Measurements from ENCODE around the gene UBE2Q1.

UBE2Q1 gene

DNA sequence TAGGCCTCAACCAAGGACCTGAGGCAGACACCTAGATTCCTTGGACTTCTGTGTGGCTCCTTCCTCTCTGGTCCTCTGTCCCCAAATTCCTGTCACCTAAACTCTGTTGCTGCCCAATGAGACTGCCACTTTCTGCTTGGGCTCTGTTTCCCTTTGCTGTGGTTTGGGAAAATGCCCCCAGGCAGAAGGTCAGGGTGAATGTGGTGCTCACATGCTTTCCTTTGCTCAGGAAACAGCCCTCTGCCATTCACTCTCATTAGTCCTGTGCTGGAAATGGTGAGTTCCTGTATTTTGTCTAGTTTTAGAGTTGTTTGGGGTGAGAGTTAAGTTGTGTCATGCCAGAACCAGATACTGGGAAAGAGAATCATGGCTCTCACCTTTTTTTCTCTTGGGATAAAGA is 33.6 kb downstream of the UBE2Q1 start:
- DNase-seq (ENCODE audit: extremely low spot score) = no peak
- TF ChIP-seq, protein P1, sequence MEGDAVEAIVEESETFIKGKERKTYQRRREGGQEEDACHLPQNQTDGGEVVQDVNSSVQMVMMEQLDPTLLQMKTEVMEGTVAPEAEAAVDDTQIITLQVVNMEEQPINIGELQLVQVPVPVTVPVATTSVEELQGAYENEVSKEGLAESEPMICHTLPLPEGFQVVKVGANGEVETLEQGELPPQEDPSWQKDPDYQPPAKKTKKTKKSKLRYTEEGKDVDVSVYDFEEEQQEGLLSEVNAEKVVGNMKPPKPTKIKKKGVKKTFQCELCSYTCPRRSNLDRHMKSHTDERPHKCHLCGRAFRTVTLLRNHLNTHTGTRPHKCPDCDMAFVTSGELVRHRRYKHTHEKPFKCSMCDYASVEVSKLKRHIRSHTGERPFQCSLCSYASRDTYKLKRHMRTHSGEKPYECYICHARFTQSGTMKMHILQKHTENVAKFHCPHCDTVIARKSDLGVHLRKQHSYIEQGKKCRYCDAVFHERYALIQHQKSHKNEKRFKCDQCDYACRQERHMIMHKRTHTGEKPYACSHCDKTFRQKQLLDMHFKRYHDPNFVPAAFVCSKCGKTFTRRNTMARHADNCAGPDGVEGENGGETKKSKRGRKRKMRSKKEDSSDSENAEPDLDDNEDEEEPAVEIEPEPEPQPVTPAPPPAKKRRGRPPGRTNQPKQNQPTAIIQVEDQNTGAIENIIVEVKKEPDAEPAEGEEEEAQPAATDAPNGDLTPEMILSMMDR (IDR thresholded peaks at IDR 0.05; ENCODE audit: control extremely low read depth, extremely low read depth, low read depth, missing control alignments) = no peak
- CTCF ChIA-PET = interaction anchor here (1.2 kb wide), 1 partner anchor 46 kb away, joined by 3 read pairs; no protein-coding TSS in a partner anchor
- POLR2A ChIA-PET = no interaction called here

DNA sequence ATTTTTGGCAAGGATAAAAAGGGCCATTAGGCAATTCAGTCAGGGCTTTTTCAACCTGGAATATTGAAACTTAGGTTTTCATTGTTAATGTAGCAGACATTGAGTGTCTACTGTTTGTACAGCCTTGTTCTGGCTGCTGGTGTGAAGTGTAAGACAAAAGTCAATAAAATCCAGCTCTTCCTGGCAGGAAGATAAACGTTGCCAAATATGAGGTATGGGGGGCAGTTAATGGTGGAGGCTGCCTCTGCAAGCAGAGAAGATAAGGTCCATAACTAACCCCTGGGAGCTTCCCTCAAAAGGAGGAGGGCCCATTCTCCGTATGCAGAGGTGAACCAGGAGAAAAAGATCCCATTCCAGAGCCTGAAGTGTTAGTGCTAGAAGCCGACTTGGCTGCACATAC is 36.8 kb downstream of the UBE2Q1 start:
- TF ChIP-seq, protein P1 (IDR thresholded peaks at IDR 0.05; ENCODE audit: control extremely low read depth, extremely low read depth, low read depth, missing control alignments) = no peak
- DNase-seq (ENCODE audit: extremely low spot score) = no peak
- ChIA-PET POLR2A (no interaction called here), CTCF (interaction anchor here (1.1 to 1.6 kb wide), 7 partner anchors 10 to 41 kb away, joined by 3 to 7 read pairs (median 5); no protein-coding TSS in a partner anchor)

DNA sequence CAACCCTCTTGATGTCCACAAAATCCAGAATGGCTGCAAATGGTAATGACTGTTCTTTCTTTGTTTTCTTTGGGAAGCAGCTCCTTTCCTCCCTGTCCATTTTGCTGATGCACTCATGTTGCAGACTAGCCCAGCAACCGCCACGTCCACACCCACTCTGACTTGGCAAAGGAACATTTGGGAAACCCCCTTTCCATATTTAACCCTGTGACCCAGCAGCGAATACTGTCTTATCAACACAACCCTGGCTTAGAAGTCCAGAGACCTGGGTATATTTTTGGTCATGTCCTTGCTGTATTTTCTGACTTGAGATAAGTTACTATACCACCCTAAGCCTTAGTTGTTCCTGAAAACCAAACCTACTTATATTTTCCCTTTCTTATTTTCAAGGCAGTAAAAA is 38.1 kb downstream of the UBE2Q1 start:
- ChIA-PET POLR2A (no interaction called here), CTCF (interaction anchor here (1.1 to 2.4 kb wide), 5 partner anchors 14 to 78 kb away, joined by 3 to 8 read pairs (median 5); no protein-coding TSS in a partner anchor)
- DNase-seq (ENCODE audit: extremely low spot score) = no peak
- TF ChIP-seq, protein P1 (IDR thresholded peaks at IDR 0.05; ENCODE audit: control extremely low read depth, extremely low read depth, low read depth, missing control alignments) = no peak

DNA sequence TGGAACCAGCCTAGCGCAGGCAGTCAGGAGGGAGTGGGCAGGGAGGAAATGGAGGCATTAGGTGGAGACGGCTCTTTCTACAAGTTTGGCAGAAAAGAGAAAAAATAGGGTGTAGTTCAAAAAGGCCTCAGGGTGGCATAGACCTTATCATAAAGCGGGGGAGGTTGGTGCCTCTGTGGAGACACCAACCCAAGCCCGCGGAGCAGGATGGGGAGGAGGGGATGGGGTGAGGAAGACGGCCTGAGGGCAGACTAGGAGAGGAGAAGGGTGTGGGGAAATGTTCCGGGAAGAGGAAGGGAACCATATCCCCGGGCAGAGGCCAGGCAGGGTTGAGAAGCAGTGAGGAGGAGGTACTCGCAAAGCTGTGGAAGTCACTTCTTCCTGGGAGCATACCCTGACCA is 38.9 kb downstream of the UBE2Q1 start:
- CTCF ChIA-PET = interaction anchor here (2.4 kb wide), 1 partner anchor 27 kb away, joined by 8 read pairs; no protein-coding TSS in a partner anchor
- TF ChIP-seq, protein P1 (IDR thresholded peaks at IDR 0.05; ENCODE audit: control extremely low read depth, extremely low read depth, low read depth, missing control alignments) = no peak
- POLR2A ChIA-PET = no interaction called here
- DNase-seq (ENCODE audit: extremely low spot score) = no peak

DNA sequence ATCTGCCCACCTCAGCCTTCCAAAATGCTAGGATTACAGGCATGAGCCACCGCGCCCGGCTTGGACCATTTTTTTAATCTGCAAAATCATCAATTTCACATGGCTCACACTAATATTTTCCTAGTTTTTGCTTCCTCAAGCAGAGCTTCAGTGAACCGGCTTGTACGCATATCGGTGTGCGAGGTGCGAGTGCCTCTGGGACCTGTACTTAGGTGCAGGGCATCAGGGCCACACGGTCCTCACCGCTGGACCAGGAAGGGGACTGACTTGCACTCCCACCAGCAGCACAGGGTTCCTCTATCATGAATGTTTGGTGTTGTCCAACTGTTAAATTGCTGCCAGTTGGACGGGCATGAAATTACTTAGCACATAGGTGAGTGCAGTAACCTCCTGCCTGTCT is 40.8 kb downstream of the UBE2Q1 start:
- TF ChIP-seq, protein P1 (IDR thresholded peaks at IDR 0.05; ENCODE audit: control extremely low read depth, extremely low read depth, low read depth, missing control alignments) = no peak
- DNase-seq (ENCODE audit: extremely low spot score) = no peak
- POLR2A ChIA-PET = no interaction called here
- CTCF ChIA-PET = interaction anchor here (1.2 to 3.3 kb wide), 2 partner anchors 29 to 38 kb away, joined by 7 to 10 read pairs; no protein-coding TSS in a partner anchor

DNA sequence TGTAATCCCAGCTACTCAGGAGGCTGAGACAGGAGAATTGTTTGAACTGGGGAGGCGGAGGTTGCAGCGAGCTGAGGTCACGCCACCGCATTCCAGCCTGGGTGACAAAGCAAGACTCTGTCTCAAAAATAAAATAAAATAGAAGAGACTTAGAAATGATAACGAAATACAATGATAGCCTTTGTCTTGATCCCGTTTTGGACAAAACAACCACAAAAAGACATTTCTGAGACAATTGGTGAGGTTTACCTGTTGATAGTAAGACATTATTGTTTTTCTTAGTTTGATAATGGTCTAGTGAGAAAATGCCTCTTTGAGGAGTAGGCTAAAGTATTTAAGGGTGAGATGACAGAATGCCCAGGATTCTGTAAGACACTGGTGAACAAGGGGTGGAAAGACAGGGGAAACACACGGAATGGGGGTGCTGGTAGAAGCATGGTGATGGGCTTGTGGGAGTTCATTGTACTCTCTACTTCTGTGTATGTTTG is 44.4 kb downstream of the UBE2Q1 start:
- no peak for DNase-seq (ENCODE audit: extremely low spot score)
- TF ChIP-seq, protein P1 (IDR thresholded peaks at IDR 0.05; ENCODE audit: control extremely low read depth, extremely low read depth, low read depth, missing control alignments) = no peak
- CTCF ChIA-PET = interaction anchor here (1.2 to 2.1 kb wide), 2 partner anchors 33 to 35 kb away, joined by 4 to 7 read pairs; no protein-coding TSS in a partner anchor
- POLR2A ChIA-PET = no interaction called here

All from GM10248 (cell line).